Stimulated activated CD8-positive, alpha-beta memory T cell treated with anti-CD3 and anti-CD28 coated beads, Interleukin-15, amount 100 ng/mL, for 24 hours (primary cell): ENCODE measurements around the gene FCER1G.

Source experiments
- DNase-seq: peaks from one replicate; pipeline ENCODE4 v3.0.0-alpha.2; 2020; ENCODE audit warnings: low read depth

The FCER1G gene

DNA sequence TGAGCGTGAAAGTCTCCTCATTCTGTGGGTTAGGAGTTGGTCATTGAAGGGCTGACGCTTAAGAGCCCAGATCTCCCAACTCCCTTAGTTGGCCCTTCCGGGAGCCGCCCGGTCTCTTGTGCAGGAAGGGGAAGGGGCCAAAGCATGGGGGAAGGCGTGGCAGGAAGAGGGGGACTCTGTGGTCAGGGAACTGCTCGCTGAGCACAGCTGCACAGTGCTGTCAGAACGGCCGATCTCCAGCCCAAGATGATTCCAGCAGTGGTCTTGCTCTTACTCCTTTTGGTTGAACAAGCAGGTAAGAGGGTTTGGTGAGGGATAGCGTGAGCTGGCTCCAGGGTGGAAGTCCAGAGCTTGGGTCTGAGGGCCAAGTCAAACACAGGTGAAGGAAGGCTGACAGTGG, at the start of gene FCER1G:
FCER1G (plus strand) TSS at position 220 of the 400 bp plus-strand sequence; CDS start at position 247, 27 bp downstream.
- DNase-seq, result no peak

DNA sequence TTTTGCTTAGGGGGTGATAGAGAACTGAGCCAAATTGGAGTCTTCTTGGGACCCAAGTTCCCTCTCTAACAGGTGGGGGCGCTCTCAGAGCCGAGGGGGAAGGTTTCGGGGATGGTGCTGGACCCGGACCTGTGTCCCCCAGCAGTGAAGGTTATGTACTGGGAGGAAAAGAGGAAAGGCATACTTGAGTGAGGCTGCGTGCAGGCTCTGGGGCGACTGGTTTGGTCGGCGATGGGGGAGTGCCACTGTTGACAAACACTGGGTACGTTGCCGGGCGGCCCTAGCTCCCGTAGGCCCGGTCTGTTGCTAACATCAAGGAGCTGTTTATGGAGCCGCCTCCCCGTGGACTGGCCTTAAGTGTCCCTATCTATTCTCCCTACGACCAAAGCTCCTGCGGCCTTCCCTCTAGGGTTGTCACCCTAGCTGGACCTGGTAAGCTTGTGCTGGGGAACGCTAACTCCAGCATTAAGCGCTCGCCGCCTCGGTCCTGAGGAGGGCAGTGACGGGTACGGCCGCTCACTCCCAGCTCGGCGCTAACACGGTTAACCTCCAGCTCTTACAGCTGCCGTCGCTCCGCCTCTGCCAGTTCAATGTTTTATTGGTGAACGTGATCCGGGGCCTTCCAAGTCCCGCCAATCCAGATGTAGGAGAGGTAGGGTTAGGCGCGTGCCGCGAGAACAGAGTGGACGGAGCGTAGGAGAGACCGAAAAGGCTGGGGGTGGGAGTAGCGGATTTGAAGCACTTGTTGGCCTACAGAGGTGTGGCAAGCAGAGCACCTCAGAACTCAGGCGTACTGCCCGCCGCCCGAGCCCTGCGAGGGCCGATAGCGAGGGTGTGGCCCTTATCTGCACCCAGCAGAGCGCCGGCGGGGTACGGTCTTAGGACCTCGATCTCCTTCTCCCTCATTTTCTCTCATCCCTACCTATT, 49.1 kb upstream of the FCER1G start, which contains the start of gene PPOX:
PPOX (plus strand) TSS at position 685 of the 927 bp plus-strand sequence. CDS start 422 bp downstream, outside the sequence.
- peak; percentile 74 for DNase-seq

DNA sequence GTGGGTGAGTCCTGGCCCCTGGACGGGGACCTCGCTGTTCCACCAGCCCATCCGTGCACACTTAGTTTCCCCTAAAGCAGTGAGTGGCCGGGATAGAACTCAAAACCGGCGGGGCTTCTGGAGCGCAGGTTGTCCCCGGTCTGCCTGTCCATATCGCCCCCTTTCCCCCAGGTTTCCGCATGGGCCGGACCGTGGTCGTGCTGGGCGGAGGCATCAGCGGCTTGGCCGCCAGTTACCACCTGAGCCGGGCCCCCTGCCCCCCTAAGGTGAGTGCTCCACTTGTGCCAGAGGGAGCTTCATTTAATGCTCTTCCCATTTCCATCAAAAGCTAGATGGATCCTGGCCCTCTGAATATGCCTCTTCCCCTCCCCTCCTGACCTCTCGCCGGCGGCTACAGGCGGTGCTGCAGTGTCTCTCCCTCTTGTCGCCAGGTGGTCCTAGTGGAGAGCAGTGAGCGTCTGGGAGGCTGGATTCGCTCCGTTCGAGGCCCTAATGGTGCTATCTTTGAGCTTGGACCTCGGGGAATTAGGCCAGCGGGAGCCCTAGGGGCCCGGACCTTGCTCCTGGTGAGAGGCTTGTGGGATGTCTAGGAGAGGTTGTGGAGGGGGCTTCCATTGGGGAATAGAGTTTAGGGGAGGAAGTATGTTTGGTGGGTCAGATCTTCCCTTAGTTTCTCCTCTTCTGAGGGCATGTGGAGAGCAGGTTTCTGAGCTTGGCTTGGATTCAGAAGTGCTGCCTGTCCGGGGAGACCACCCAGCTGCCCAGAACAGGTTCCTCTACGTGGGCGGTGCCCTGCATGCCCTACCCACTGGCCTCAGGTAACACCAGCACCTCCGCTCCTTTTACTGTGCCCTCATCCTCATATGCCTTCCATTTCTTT, 48.2 kb upstream of the FCER1G start:
- no peak for DNase-seq

DNA sequence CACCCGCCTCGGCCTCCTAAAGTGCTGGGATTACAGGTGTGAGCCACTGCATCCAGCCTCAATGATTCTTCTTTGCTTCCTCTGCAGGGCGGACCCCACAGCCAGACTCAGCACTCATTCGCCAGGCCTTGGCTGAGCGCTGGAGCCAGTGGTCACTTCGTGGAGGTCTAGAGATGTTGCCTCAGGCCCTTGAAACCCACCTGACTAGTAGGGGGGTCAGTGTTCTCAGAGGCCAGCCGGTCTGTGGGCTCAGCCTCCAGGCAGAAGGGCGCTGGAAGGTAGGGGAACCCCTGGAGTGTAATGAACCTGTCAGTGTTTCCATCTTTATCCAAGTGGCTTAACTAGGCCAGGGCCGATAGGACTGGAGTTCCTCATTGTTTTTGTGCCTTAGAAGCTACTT, 46.2 kb upstream of the FCER1G start:
- no peak for DNase-seq

DNA sequence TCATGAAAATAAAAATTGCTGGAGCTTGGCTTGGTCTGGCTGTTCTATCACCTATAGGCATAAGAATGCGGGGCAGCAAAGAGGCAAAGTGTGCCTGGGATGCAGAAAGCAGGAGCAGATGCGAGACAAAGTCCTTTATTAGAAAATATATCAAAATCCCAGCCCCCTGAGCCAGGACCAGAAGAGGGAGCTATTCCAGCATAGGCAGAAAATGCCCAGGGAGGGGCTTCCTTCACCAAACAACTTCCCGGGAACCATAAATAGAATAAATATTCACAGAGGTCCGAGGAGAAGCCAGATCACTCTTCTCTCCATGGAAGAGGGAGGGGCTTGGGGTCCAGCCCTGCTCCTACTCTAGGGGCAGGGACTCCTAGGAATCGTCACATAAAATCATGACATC, 43.9 kb upstream of the FCER1G start:
- no peak for DNase-seq

DNA sequence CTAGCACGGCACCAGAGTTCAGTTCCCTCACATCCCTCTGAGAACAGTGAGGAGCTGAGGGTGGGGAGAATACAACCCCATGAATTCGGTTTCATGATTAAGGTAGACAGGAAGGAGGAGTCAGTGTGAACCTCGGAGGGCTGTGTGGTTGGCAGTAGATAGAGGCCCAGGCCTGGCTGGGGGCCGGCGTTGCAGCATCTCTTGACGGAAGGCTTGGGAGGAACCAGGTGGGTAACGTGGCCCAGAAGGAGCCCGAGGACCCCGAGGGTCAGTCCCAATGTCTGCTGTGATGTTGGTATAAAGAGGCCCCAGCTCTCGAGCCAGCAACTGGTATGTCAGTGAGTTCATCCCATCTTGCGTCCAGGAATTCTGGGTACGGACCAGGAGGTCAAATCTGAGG, 43.4 kb upstream of the FCER1G start:
- no peak for DNase-seq

DNA sequence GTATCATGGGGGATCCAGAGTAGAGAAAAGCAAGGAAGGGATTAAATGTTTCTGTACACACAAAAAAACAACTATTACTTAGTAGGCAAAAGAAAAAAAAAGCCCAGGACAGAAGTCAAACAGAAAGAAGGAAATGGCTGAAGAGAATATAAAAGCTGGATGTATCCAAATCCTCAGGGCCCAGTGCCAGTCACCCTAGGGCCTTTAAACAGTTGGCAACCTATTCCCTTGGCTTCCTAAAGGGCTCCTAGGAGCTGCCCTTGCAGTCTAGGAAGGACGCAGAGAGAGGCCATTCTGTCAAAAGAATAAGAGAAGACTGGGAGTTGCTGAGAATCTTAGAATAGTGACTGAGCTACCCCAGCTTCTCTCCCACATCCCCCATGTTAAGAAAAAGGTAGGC, 42.7 kb upstream of the FCER1G start:
- no peak for DNase-seq

DNA sequence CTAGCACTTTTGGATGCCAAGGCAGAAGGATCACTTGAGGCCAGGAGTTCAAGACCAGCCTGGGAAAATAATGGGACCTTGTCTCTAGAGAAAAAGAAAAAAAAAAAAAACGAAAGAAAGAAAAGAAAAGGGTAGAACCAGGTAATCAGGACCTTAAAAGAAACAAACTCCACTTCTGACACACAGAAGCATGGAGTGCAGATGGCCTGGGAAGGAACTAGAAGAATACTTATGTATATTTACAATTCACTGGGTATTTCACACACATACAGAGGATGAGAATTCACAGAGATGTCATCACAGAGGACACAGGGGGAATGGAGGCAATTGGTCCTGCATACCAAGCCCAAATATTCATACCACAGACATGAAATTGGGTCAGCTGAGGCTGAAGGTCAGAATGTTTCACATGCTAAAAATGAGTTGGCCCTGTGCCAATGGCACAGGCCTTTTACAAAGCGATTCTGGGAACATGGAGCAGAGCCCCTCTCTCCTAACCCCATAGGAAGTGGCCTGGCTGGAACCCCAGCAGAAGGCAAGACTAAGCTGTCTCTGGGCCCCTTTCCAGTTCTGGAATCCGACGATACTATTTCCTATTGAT, 42.2 kb upstream of the FCER1G start:
- no peak for DNase-seq

DNA sequence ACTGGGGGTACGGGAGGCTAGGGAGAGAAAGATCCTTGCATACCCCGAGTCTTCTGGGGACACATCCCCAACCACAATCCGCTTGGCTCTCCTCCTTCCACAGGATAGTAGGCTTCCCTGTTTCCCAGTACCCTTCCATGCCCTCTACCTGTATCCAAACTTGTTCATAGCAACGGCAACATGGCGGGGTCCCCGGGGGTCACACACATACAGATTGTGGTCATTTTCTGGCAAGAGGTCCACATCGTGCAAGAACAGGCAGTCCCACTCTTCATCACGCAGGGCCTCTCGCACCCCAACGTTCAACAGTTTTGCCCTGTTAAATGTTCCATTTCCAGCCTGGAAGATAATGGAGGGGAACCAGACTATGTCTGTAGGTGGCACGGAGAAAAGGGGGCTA, 41.4 kb upstream of the FCER1G start:
- DNase-seq, result no peak

DNA sequence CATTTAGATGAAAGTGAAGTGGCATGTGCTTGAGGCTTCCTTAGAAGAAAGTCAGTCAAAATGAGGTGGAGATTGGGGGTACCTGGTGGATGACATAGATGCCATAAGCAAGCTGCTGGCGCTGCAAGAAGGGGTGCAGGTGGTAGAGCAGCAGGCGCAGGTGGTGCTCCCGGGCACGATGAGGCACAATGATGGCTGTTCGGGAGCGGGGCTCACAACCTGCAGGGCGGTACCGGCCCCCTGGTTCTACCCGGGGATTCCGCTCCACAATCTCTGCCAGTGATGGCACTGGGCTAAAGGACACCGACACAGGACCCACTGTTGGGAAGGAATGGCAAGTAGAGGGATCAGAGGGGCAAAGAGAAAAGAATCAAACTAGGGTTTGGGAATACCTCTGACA, 40.2 kb upstream of the FCER1G start:
- no peak for DNase-seq

DNA sequence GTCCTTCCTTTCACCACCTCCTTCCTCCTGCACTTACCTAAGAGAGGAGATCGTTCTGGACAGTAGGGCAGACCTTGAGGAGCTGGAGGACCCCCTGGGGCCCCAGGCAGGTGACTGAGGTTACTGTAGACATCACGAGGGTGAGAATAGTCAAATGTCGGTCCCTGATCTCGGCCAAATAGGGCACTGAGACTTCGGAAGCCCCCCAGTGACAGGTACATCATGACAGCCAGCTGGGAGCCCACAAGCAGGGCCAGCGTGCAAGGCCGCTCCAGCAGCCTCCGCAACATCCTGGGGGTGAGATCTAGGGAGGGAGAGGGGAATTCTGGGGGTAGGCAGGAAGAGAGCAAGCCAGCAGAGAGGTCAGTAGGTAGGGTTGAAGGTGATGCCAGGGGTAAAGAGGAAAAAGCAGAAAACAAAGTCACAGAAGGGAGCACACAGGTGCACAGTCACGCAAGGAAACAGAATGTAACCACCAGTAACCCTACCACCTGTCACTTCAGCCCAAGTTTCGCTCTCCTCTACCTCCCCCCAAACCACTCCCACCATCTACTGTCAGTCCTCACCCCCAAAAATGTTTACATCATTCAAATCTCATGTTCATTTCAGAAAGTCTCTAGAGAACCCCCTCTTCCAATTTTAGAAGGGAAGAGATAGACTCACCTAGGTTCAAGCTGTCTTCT, 39.2 kb upstream of the FCER1G start:
- no peak for DNase-seq

DNA sequence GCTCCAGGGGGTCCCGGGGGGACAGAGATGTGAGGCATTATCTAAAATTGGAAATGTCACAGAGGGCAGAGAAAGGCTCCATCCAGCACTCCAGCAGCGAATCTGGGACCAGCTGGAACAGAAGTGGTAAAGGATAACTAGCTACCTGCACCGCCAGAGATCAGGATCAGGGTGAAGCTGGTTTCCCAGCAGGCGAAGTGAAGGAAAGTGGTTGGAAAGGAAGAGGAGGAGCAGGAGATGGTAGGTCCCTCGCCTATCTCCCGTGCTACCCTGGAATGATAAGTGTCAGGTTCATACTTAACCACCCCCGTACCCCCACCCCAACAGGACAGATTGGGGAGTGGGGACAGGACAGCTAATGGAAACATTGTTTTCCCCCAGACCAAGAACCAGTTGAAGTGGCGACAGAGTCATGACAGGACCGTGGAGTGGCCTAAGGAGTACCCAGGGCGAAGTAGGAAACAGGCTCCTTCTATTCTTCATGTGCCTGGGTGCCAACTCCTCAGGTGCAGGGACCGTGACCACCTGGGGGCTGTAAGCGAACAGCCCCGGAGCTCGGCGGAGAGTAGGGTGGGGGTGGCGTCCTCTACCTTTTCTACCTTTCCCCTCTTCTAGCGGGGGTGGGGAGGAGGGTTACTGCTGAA, 38.5 kb upstream of the FCER1G start:
- DNase-seq, result no peak

DNA sequence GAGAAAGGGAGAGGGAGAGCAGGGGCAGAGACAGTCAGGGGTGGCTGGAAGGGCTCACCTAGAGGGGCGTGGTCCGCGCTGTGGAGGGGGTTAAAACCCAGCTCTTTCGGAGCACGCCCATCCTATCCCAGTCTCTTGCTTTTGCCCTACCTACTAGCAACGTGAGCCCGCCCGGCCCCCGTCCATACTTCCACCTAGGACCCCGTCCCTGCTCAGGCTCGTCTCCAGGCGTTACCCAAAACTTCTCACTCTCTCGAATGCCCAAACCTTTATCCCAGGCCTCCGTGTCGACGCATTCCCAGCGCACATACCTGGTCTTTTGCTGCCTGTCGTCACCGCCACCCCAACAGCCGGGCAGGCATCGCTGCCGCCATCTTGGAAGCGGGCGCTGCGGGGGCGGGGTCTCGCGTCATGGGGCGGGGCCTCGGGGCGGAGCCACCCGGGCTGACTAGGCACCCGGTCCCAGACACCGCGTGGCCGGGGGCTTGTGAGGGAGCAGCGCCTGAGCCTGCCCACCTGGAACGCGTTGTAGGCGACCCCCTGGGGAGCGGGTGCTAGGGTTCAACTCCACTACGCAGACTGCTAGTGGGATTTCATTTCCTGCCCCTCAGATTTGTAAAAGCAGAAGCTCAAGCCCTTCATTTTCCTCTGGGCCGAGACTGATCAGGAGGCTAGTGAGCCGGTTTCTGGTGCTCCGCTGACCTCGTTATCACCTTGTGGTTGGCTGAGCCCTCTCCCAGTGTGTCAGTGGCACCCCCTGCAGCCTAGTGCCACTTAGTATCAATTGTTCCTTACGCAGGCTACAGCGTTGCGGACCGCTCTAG, 37.8 kb upstream of the FCER1G start, which contains the start of gene B4GALT3:
B4GALT3 (minus strand) TSS at position 396 of the 824 bp plus-strand sequence. CDS start 1,447 bp downstream, outside the sequence.
- peak; percentile 99 for DNase-seq

DNA sequence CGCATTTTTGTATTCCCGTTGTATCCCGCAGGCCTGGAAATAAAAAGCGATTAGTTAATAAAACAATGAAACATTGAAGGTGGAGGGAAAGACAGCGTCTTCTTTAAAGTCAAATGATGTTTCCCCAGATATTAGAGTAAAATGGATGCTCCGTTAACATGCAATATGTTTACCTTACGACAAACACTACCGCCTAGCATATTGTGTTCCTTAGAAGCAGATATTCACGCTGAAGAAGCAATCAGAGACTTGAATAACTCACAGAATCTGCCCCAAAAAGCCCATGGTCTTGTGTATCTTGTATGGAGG, 37.2 kb upstream of the FCER1G start:
- DNase-seq, result no peak

DNA sequence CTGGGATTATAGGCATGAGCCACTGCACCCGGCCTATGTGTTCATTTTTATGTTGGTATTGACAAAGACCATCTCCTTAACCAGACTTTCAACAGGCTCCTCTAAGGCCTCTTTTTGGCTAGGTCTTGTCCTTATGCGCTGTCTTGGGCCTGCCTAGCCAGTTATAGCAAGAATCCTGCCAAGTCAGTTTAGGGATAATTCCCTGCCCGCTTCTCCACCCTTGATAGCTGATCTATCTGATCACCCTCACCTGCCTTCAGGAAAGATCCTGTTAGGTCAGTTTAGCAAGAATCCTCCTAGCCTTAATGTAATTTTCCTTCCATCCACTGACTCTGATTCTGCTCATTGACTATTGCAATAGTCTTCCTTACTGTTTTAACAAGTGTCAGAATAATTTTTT, 35.4 kb upstream of the FCER1G start:
- DNase-seq, result no peak

DNA sequence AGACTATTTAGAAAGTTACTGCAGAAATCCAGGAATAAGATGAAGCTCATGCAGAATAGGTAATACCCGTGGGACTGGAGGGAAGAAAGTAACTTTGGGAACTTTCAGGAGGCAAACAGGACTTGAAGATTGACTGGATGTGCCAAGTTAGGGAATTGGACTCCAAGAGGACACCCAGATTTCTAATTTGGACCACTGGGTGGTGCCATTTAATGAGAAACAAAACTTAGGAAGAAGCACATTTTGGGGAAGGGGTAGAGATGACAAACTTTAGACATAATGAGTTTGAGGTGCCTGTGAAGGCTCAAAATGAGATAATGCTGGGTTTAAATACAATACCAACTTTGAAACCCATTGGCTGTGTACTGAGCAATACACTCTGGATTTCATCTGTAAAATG, 34.5 kb upstream of the FCER1G start:
- no peak for DNase-seq

DNA sequence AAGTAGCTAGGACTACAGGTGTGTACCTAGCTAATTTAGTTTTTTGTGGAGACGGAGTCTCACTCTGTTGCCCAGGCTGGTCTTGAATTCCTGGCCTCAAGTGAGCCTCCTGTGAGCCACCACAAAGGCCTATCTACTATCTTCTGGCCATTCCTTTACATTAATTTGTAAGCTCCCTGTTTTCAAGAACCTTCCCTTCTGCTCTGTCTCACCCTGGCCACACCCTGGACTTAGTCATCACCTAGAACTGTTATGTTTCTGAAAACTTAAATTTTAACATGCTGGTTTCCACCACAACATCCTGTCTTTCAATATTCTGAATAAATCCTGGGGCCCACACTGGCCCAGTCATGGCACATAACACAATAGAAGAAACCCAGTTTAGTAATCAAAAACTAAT, 32.9 kb upstream of the FCER1G start:
- no peak for DNase-seq

DNA sequence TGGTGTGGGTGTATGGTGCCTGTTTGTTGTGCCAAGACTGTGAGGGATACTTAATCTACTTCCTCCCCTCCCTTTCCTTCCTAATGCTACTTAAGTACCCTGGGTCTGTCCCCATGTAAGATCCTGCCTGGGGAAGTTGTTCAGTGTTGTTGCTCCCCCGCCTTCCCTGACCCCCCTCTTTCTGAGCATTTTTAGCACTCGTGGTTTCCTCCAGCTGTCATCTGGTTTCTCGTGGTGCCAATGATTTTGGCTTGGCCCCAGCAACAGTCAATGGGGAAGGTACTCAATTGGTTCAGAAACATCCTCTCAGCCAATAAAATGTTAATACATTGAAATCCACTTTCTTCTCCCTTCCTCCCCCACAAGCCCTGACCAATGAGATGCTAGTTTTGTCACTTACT, 29.8 kb upstream of the FCER1G start:
- DNase-seq, result no peak

DNA sequence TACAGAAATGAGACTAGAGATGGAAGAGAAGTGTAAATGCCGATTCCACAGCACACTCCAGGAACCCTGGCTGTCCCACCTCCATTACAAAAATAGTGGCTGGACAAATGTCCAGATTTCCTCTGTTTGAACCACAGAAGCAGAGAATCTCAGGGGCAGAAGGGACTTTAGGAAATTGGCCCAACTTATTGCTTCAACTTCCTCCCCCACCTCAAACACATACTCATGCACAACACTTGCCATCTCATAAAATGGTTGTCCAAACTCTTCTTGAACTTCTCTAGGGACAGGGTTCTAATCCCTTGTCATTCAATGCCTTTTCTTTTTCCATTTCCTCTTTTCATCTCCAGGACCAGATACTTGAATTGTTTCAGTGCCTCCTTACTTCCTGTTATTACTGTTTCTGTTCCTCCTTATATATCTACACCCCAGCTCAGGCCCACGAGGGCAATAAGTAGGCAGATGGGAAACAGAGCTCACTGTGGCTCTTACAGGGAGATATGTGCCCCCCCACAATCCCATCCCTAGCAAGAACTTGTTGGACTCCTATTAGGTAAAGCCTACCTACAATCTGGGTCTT, 29.3 kb upstream of the FCER1G start:
- DNase-seq, result no peak

DNA sequence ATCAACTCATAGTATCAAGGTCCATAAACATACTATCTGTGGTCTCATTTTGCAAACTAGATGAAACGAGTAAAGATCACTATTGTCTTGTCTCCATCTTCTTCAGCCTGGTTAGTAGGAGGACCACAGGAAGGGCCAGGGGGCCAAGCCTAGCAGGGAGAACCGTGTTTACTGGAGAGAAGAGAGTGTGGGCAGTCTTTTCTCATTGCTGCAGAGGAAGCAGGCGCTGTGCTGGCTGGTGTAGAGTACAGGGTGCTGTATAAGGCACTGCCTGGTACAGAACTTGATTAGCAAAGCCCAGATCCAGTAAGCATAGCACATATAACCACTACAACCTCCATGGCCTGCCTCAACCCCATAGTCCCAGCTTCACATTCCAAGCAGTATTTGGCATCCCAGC, 27.8 kb upstream of the FCER1G start:
- no peak for DNase-seq
